ENCODE measurements around the gene RABGGTA.

GRCh38 chr14:24258548-24259265 is 12.7 kb downstream of the RABGGTA start:
- TF ChIP-seq POLR2A (IDR thresholded peaks at IDR 0.05; ENCODE audit: low read depth, low read length) (no peak), POLR2AphosphoS5 (IDR thresholded peaks at IDR 0.05; ENCODE audit: low read depth, low read length) (no peak), SPI1 (IDR thresholded peaks at IDR 0.05; ENCODE audit: low read depth, low read length) (no peak)
